GM19463 (cell line): ENCODE measurements around the gene CIB1.

Experiments
- ATAC-seq: cut with Tn5 transposase; IDR thresholded peaks from one replicate; pipeline ENCODE4 v1.9.1; 2021; ENCODE audit warnings: mild to moderate bottlenecking, moderate library complexity; ENCODE audit not compliant: unreplicated experiment

Gene CIB1

DNA sequence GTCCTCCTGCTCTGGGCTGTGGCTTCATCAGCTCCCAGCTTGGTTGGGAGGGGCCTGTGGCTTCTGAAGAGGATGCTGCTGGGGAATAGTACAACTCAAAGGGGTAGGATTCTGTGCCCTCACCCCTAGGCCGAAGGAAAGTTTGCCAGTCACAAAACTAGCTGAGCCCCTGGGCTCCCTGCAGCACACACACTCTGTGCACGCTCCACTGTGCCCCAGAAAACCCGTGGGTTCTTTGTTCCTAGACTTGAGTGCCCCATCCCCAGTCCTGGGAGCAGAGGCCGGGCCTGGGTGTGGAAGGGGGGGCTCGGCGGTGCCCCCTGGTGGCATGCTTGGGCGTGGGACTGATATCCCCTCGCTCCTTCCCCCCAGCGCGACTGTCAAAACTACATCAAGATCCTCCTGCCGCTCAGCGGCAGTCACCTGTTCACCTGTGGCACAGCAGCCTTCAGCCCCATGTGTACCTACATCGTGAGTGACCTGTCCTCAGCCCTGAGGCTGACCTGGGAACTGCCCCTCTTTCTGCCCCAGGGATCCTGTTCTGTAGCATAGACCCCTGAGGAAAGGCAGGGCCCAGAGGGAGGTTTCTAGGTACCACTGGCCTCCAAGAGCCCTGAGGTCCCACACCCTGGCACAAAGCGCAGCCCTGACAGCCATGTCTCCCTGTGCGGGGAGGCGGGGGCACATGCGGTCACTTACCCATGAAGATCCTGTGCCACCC lies 14.2 kb downstream of the CIB1 start:
- no peak for ATAC-seq

DNA sequence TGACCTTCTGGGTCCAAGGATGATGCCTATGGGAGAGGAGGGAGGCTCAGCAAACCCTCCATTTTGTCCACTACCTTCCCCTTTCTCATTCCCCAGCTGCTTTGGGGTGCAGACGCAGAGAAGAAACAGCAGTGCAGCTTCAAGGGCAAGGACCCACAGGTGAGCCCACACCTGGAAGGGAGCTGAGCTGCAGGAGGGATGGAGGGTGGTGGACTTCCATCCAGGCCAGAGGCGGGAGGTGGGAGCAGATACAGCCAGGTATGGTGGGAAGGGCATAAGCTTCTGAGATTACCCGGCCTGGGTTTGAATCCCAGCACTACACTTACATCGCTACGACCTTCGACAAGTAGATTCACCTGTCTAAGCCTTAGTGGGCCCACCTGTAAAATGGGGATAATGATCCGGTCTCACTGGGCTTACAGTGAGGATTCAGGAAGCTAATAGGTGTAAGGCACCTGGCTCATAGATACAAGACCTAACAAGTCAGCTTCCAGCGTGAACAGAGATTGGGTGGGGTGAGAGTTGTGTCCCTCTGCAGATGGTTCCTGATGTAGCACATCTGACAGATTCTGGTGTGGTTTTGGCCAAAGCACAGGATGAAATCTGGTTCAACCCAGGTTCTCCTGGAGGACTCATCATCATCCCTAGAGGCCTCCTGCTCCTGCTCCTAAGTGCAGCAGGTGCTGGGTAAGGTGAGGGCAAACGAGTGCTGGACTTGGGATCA lies 15.9 kb downstream of the CIB1 start:
- no peak for ATAC-seq

DNA sequence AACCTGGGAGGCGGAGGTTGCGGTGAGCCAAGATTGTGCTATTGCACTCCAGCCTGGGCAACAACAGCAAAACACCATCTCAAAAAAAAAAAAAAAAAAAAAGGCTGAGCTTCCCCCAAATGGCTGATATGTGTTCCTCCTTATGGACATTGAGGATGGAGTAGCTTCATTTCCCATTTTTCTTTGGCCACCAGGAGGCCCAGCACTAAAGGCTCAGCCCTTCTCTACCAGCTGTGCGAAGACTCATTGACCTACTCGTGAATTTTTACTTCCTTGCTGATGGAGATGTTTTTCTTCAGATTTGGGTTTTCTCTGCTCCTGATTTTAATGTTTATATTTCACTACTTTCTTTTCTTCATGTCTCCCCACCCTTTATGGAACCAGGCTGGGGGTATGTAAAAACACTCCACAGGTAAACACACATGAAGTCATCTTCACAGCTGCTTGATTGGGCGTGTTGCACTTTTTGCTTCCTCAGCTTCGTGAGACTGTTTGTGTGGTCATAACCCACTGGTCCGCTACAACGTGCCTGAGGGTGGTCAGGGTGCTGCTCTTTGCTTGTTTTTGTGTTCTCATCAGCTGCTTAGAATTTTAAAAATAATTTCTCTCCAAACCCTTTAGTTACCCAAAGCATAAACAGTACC lies 19.1 kb downstream of the CIB1 start:
- ATAC-seq: no peak

DNA sequence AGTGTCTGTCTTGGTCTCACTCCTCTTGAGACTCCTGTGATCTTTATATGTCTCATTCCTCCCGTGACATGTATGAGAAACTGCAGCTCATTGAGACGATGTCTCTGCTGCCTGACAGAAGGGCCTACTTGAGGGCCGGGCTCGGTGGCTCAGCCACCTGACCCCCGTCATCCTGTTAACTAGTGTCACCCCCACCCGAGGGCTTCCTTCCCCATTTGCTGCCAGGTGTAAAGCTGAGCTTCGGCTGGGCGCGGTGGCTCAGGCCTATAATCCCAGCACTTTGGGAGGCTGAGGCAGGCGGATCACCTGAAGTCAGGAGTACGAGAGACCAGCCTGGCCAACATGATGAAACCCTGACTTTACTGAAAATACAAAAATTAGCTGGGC lies 19.9 kb downstream of the CIB1 start:
- ATAC-seq: no peak

DNA sequence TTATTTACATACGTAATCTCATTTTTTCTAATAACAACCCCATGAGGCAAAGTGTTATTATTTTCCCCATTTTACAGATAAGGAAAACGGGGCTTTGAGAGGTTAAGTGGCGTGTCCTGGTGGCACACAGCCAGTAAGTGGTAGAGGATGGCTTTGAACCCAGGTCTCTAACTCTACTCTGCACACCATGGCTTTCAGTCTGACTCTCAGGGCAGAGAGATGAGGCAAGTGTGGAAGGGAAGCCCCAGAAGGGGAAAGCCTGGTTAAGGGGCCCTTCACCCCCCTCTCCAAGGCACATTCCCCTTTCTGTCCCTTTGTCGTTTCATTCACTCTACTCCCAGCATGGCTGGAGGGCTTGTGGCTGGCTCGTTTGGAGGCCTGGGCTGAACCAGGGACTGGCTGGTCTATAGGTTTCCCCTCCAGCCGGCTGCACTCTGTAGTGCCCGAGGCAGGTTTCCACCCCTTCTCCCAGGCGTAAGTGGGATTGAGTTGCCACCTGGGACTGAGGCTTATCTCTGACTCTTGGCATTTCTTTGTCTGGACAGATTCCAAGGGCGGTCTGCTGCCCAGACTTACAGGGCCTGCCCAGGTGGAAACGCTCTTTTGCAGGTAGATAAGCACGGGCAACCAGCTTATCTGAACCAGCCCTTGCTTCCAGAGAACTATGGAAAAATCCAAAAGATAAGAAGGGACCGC lies 20.5 kb downstream of the CIB1 start:
- no peak for ATAC-seq

DNA sequence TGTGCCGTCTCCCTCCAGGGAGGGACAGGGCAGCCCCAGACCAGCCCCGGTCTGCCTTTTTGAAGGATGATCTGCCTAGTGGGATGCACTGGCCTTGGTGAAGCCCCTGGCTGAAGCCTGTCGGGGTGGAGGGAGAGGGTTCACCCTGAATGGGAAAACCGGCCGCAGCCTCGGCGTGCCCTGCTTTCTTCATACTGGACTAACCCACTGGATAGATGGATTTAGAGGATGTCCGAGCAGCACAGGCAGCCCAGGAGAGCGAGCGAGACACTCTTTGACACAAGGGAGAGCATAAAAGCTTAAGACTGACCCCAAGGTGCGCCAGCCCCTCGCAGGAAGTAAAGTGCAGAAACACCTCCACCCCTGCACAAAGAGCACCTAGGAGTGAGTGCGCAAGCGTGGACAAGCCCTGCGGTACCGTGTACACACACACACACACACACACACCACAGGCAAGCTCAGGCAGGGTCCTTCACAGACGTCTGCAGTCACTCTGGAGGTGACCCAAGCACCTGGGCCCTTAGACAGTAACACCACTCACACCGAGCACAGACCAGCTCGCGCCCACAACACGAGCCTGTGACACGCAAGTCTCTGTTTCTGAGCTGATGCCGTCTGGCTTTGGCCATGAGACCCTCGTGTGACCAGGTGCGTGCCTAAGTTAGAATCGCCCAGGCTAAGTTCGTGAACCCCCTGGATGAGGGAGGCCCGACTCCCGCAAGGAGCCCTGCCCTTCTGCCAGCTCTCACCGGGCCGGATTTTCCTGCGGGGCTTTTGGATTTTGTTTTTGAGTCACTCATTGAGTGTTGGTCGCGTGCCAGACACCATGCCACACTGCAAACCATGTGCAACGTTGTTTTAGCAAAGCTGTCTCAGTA lies 21.3 kb downstream of the CIB1 start:
- no peak for ATAC-seq

DNA sequence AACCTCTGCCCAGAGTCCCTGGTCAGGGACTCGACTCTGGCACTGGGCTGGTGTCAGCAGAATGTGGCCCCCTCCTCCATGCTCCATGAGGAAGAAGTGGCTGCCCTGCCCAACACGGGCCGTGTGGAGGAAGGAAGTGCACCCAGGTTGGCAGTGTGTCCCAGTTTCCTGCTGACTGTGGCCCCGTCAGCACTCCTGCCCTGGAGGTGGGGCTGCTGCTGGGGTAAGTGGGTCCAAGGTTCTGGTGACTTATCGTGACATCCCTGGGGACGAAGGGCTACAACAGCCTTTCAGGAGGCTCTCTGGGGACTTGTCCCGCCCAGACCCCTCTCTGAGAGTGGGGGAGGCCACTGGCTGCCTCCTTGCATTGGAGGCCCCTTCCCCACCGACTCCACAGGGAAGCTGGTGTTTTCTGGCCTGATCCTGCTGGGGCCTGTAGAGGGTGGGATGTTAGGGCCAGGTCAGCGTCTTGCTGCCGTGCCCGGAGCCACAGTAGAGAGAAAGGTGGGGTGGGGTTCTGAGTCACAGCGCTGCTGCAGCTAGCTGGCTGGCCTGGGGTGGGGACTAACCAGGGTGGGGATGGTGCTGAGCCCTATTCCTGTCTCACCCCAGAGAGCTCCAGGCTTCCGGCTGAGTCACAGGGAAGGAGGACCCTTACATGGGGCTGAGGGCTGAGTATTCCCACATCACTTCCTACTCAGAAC lies 22.1 kb downstream of the CIB1 start:
- no peak for ATAC-seq

DNA sequence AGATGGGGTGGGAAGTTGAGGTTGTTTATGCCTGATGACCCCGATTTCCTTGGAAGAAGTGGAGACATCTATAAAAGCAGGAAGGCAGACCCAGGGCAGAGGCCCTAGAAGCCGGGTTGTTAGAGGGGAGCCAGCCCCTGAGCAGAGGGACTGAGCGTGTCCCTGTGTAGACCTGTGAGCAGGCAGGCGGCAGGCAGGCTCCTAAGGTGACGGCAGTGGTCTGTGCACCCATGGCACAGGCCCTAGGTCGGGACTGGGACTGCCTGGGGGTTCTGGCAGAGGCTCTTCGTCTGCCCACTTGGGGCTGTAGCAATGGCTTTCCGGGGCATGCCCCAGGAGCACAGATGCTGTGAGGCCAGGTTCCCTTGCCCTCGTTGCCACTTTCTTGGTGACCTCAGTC lies 22.7 kb downstream of the CIB1 start:
- ATAC-seq: no peak

DNA sequence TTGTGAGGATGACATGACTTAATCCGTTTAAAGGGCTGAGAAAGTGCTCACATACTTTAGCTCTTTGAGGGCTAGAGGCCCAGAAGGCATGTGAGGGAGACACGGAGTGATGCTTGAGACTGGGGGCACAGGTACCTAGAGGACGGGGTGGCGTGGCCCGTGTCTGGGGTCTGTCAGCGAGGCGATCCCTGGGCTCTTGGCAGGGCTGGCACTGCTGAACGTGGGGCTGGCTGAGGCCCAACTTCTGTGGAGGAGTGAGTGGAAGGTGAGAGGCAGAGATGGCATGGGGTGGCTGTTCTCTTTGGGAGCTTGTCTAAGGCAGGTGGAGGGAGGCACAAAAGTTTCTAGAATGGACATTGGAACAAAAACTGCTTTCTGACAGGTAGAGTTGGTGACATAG lies 23.1 kb downstream of the CIB1 start:
- ATAC-seq: no peak

DNA sequence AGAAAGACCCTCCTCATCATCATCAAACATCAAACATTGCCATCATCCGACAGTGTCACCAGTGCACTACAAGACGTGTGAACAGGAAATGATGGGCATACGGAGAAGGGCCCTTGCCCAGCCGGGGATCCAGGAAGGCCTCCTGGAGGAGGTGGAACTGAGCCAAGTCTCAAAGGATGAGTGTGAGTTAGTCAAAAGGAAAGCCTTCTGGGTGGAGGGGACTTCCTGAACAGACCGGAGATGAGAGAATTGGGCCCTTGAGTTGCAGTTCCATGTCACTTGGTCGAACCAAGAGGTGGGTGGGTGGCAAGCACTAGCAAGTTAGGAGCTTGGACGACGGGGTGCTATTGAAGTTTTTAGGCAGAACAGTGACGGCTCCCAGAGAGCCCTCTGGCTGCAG lies 24.1 kb downstream of the CIB1 start:
- peak; percentile 77 for ATAC-seq

DNA sequence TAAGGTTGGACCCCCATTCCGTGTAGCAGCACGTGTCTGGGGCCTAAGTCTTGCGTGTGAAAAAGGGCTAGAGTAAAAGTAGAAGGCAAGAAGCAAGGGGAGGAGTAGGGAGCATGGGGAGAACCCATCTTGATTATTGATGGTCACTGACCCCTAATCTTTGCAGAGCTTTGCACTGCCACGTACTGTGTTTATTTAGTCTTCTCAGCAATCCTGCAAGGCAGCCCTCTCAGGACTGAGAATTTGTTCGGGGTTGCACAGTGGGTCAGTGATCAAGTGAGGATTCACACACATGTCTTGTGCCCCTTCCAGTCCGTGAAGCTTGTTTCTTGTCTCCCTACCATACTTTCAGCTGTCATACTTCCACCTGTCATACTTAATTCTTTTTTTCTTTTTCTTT lies 25.4 kb downstream of the CIB1 start:
- ATAC-seq: no peak

DNA sequence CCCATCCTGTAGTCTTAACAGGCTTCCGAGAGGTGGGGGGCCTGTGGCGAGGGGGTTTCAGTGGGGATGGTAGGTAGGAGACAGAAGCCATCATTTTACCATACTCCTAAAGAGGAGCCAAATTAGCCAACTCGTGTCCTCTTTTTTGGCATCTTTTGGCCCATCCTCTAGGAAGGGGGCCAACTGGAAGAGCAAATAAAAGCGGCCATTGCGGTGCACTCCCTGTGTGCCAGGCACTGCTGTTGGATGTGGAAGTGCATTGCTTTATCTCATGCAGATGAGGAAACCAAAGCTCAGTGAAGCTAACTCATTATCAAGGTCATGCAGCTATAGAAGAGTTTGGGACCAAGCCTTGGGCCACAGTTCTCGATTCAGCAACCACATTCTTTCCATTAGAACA lies 26.5 kb downstream of the CIB1 start:
- no peak for ATAC-seq

DNA sequence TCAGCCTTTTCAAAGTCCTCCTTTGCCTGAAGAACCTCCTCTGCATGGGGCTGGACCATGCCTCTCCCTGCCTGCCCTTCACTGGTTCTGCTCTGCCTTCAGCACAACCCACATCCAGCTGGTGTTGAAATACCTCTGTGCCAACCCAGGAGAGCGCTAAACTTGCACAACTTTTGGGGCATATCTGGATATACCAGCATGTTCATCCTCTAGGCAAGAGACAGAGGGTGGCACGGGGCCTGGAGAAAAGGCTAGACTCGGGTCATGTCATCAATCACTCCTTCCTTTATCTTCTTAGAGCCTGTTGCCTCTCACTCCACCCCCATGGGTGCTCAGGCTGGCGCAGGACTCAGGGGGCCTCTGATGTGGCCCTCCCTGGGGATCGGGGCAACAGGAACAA lies 27.9 kb downstream of the CIB1 start:
- ATAC-seq: no peak

DNA sequence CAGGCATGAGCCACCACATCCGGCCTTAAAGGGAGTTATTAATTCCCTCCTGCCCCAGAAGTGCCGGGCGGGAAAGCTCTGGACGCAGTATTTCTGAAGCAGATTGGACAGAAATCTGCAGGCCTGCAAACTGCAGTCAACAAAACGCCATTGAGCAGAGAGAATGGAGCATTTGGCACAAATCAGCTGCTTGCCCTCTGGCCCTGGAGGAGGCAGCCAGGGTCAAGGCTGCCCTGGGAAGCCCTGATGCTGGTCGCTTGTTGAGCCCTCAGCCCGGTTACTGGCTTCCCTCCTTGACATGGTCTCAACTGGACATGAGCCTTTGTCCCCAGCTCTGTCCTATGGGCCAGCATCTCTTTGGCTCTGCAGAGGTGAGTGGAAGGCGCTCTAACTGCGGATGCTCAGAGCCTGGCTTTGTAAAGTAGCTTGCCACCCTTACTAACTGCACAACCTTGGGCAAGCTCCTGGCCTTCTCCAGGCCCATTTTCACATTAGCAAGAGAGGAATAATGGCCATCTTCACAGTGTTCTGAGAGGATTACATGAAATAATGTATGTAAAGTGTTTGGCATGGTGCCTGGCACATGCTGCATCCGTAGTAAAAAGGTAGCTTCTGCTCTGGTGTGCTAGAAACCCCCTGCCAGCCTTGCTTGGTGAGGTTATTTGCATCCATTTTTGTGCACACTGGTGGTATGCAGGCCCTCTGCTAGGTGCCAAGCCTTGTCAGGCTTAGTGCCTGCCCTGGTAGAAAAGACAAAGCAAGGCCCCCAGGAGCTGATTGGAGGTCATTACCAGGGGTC lies 28.5 kb downstream of the CIB1 start:
- no peak for ATAC-seq

DNA sequence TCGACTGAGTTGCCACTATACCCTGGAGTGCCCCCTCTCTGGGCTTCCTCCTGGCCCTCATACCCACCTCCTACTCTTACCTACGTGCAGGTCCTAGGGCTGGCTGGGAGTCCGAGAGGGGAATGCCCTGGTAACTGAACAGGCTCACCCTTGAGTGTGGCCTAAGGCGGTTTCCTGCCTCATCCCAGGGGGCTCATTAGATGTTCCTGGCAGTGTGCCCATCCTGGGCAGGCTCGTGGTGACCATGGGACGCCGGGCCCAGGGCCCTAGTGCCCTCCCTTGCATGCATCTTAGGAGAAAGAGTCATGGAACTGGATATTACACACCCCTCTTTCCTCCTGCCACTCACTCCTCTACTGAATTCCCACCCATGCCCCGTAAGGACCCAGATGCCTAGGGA lies 29.8 kb downstream of the CIB1 start:
- ATAC-seq: no peak

DNA sequence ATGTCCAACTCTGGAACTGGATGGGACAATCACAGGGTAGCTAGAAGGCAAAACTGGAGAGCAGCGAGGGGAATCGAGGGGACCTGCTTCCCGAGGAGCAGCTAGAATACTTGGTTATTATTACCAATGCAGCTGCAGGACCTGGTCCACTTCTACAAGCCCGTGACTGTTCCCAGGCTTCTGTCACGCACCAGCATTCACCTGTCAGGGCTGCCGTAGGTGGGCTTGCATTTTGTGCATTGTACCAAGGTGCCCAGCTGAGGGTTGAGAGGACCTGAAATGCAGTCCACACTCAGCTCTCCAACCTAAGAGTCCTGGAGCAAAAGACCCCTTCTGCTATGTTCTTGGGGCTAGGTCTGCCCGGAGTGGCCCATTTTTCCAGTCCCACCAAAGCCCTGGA lies 30.3 kb downstream of the CIB1 start:
- no peak for ATAC-seq

DNA sequence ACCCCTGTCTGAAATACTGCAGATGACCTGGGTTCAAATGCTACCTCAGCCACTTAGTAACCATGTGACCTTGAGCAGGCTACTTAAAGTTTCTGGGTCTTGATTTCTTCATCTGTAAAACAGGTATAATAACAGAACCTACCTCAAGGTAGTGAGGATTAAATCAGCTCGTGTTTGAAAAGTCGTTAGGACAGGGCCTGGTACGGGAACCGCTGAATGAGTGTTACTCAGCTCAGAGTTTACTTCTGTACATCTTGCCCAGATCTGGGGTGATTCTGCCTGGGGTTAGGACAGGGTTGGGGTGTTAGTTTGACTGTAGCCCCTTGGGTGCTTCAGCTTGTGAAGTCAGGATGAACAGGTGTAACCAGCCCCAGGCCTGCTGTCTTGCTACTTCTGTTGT lies 30.8 kb downstream of the CIB1 start:
- ATAC-seq: no peak

DNA sequence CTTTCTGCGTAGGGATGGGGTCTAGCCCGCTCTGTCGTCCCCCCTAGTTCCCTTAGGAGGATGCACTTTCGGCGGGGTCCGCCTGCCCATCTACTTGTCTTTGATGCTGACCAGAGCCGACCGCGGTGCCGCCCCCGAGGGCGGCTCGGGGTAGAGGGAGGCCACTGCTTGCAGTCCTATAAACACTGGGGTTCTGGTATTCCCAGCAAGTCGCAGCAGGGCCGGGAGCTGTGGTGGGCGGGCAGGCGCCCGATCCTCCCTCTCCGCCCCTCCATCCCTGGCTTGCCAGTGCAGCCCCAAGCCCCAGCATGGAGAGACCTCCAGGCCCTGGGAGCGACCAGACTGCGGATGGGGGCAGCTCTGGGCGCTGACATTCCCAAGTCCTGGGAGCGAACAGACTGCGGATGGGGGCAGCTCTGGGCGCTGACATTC lies 31.8 kb downstream of the CIB1 start:
- no peak for ATAC-seq
